Fibroblast of the aortic adventitia (primary cell): ENCODE results near the gene GLDC. TPM values are rescaled to one million over a fixed set of nuclear protein-coding genes. Genes with fewer than 3 reads are reported as not detected.
"Not testable (repeated sequence)": the region's sequence is repeated elsewhere in the genome, so short reads cannot be mapped to it uniquely, and the experiment has no call there.

Experiments used
- DNase-seq: peaks from one replicate; pipeline ENCODE4 v3.0.0-alpha.2; 2010; ENCODE audit warnings: low read depth
- H3K4me3 ChIP-seq: 2 replicates; pipeline ENCODE4 v1.5.1; 2011; ENCODE audit warnings: low read depth, mild to moderate bottlenecking, control low read depth, low read length, moderate library complexity
- total RNA-seq: library from RNA; depleted of rRNA; stranded (reverse); fragments of >200 nt; gene quantifications from 2 replicates; pipeline ENCODE4 v1.2.3, GENCODE V29; 2012; ENCODE audit warnings: low replicate concordance
- TF ChIP-seq, protein P1 (sequence below): IDR thresholded peaks from 2 replicates; pipeline ENCODE4 v1.5.1; 2011; ENCODE audit warnings: mild to moderate bottlenecking, low read length, control low read depth, inconsistent platforms; ENCODE audit not compliant: insufficient read depth

Gene GLDC
- total RNA-seq, 1 donor: 1.8 TPM

- DNase-seq: no peak
- H3K4me3 ChIP-seq: no peak overlapping the region
- TF ChIP-seq, protein P1, sequence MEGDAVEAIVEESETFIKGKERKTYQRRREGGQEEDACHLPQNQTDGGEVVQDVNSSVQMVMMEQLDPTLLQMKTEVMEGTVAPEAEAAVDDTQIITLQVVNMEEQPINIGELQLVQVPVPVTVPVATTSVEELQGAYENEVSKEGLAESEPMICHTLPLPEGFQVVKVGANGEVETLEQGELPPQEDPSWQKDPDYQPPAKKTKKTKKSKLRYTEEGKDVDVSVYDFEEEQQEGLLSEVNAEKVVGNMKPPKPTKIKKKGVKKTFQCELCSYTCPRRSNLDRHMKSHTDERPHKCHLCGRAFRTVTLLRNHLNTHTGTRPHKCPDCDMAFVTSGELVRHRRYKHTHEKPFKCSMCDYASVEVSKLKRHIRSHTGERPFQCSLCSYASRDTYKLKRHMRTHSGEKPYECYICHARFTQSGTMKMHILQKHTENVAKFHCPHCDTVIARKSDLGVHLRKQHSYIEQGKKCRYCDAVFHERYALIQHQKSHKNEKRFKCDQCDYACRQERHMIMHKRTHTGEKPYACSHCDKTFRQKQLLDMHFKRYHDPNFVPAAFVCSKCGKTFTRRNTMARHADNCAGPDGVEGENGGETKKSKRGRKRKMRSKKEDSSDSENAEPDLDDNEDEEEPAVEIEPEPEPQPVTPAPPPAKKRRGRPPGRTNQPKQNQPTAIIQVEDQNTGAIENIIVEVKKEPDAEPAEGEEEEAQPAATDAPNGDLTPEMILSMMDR: no peak
These were observed 18.7 kb upstream of the GLDC start for GRCh38 chr9:6664204-6664680.

GRCh38 chr9:6660512-6660911 lies 15.0 kb upstream of the GLDC start:
- DNase-seq: no peak
- no peak overlapping the region for H3K4me3 ChIP-seq
- TF ChIP-seq, protein P1: no peak

GRCh38 chr9:6658628-6659353 lies 13.3 kb upstream of the GLDC start:
- TF ChIP-seq, protein P1: no peak
- DNase-seq: no peak
- H3K4me3 ChIP-seq: no peak overlapping the region

DNA sequence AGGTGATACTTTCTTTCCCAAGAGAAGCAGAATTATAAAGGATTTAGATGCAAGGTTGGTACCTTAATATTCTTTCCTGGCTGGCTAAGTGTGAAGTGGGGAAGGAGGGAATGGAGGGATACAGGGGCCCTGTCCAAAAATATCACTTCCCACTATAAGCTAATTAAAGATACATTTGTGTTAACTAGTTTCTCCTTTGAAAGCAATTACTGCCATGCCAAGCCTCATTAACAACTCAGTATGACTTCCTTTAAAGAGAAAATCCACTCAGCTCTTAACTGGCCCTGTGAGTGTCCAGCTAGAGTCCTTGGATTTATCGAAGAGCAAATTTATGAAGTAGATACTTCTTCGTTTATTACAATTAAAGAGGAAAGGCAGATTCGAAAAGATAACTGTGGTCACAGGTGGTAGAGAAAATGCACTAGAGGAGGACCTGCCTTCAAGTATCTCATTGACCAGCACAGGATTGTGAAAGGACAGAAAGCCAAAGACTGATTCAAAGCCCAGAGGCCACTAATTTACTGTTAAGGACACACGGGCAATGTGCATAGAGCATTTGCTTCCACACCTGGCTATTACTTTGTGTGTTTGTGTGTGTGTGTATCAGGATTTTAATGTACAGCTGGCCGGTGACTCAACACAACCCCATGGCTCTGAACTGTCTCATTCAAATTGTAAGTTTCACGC lies 11.2 kb upstream of the GLDC start:
- DNase-seq: no peak
- no peak overlapping the region for H3K4me3 ChIP-seq
- TF ChIP-seq, protein P1: no peak

DNA sequence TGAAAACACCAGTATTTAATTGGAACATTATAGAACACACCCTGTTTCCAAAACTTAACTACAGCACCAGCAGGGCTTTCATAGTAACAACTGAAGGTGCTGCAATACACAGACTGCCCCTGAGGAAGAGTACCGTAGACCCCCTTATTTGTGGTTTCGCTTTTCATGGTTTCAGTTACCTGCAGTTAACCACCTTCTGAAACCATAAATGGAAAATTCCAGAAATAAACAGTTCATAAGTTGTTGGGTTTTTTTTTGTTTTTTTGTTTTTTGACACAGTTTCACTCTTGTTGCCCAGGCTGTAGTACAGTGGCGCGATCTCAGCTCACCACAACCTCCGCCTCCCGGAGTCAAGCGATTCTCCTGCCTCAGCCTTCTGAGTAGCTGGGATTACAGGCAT lies 9.5 kb upstream of the GLDC start:
- no peak overlapping the region for H3K4me3 ChIP-seq
- no peak for DNase-seq
- TF ChIP-seq, protein P1: no peak

GRCh38 chr9:6646293-6646636 lies 736 bp upstream of the GLDC start:
- TF ChIP-seq, protein P1: no peak
- H3K4me3 ChIP-seq: no peak overlapping the region
- DNase-seq: no peak

DNA sequence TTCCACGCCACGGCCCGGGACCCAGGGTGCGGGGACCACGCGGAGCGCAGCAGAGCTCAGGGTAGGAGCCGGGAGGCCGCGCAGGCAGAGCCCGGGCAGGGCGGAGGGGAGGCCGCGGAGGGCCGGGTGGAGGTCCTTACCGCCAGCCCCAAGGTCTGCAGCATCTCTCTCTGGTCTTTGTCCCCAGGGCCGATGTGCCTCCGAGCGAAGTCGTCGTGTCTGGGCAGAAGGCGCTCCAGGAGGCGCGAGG lies 499 bp downstream of the GLDC start:
- H3K4me3 ChIP-seq, DNase-seq: not testable (repeated sequence)
